Right lobe of liver (tissue), 4 donors: Measurements from ENCODE around the gene TLE2.

ENCODE experiments used
- CTCF ChIP-seq, 4 donors: fragments of 200-600 bp in 3 of 4; fragments of 450-650 bp in 1 of 4; IDR thresholded peaks; one replicate each; pipeline versions ENCODE4 v1.5.1 to v1.8.0; 2016 to 2022; ENCODE audit warnings: antibody characterized with exemption in 4 of 4, mild to moderate bottlenecking in 2 of 4
- POLR2A ChIP-seq: fragments of 450-650 bp; IDR thresholded peaks from one replicate; pipeline ENCODE4 v1.6.1; 2017; ENCODE audit warnings: antibody characterized with exemption, mild to moderate bottlenecking
- donor health status: DM: no; HTN: no; CAD: no.
- donor health status: DM: no; HTN: no; CAD: no.
- donor health status: DM: no; HTN: yes; CAD: no.

- no peak for TF ChIP-seq POLR2A
- no peak for TF ChIP-seq CTCF (IDR thresholded peaks at IDR 0.05)
Observed at GRCh38 chr19:3029065-3029923, at the start of gene TLE2.
